ENCODE results near the gene OIP5.

- no peak for TF ChIP-seq CTCF (IDR thresholded peaks at IDR 0.05; ENCODE audit: poor library complexity, severe bottlenecking)
- no peak for TF ChIP-seq SMC3 (conservative IDR thresholded peaks at IDR 0.05; ENCODE audit: poor library complexity)
Observed at GRCh38 chr15:41288464-41288863, 43.9 kb downstream of the OIP5 start.

All from neural cell (in vitro differentiated cells).